Measurements from ENCODE around the gene TSPAN32.

The TSPAN32 gene

DNA sequence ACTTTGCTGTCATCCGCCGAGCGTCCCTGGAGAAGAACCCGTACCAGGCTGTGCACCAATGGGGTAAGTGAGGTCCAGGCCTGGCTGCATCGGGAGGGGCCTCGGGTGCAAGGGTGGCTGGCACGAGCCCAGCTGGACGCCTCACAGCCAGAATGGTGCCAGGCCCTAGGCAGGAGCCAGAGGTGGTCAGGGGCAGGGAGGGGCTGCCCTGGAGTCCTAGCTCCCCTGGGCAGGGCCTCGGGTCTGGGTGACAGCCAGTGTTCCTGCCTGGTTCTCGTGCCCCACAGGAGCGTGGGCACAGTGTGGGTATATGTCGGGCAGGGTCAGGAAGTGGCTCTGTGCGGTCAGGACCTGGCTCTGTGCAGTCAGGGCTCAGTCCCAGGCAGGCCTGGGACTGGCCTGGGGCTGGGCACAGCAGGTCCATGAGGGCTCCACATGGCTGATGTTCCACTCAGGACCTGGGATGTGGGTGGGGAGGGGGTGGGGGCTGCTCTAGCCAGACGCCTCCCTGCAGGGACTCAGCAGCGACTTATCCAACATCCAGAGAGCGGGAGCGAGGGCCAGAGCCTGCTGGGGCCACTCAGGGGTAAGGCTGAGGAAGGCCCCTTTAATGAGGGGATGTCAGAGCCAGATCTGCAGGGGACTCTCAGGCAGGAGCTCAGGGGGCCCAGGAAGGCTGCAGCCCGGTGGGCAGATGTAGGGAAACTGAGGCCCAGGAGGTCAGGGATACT lies 1.2 kb downstream of the TSPAN32 start:
- no peak for DNase-seq (ENCODE audit: low read depth in 3 of 3, low spot score in 1 of 3)

DNA sequence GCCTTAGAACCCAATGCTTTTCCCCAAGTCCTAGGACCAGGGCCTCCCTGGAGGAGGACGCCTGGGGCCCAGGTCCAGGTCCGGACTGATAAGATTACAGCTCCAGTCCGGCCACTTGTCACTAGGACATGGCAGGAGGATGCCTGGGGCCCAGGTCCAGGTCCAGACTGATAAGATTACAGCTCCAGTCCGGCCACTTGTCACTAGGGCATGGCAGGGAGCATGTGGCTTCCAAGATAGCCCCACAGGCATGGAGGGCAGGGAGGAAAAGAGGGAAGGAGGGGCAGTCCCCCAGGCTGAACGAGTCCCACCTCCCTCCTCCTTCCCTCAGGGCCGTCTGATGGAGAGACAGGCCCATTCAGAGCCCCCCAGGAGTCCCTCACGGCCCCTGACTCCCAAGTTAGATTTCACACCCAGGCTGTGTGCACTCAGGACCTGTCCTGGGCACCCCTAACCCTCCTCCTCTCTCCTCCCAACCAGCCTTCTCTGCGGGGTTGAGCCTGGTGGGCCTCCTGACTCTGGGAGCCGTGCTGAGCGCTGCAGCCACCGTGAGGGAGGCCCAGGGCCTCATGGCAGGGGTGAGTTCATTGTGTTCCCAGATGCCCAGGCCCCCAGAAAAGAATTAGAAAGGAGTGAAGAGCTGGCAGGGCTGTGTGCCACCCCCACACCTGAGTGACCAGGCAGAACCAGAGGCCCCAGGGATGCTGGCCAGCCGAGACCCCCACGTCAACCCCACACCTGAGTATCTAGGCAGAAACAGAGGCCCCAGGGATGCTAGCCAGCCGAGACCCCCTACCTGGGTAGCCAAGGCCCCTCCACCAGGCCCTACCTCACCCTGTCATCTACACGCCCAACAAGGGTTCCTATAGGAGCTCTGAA lies 2.1 kb downstream of the TSPAN32 start:
- DNase-seq (ENCODE audit: low read depth in 3 of 3, low spot score in 1 of 3): no peak

DNA sequence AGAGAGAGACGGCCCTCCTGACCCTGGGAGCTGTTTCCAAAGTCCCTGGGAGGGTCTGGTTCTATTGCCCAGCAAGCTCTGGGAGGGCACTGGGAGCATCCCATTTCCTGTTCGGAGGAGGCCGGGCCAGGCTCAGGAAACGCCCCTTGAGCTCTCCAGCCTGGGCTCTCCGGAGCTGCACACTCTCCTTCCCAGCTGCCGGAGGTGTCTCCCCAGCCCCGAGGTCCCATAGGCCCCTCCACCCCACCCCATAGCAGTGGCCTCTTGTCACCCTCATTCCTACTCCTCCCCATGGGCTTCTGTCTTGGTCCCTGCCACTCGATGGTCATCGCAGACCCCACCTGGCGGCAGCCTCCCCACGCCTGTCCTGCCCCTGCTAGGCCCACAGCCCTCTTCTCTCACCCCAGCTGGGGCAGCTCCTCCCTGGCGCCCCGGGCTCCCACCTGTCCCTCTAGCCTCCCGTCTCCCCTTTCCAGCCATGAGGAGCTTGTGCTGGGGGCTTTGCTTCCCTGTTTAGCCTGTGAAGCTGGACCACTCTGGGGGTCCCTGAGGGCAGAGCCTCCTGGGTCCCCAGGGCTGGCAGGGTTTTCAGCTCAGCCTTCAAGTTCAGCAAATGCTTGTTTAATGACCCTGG lies 2.8 kb downstream of the TSPAN32 start:
- no peak for DNase-seq (ENCODE audit: low read depth in 3 of 3, low spot score in 1 of 3)

DNA sequence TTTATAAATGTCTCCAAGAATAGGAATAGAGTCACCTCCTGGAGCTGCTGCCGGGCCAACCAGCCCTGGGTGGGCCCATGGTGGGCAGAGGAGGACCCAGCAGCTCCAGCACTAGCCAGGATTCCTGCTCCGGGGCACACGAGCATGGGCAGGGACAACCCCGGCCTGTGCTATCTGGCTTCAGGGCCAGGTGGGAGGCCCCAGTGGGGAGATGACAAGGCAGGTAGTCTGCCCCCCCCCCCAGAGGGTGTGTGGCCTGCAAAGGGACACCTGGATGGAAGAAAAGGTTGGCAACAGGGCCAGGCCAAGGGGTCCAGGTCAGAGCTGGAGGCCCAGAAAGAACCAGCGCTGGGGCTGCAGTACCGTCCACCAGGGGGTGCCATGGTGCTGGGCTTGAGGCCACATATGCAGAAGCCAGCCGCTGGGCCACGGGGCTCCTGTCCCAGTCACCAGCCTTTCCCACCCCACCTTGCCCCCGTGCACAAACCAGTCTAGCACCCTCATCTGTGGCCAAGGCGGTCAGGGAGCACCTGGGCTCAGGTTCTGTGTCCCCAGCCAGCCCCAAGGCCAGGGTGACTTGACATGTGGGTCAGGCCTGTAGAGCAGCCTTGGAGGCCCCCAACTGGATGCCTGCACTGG lies 3.4 kb downstream of the TSPAN32 start:
- DNase-seq (ENCODE audit: low read depth in 3 of 3, low spot score in 1 of 3): peak; percentile 57 to 78 (median 67)

DNA sequence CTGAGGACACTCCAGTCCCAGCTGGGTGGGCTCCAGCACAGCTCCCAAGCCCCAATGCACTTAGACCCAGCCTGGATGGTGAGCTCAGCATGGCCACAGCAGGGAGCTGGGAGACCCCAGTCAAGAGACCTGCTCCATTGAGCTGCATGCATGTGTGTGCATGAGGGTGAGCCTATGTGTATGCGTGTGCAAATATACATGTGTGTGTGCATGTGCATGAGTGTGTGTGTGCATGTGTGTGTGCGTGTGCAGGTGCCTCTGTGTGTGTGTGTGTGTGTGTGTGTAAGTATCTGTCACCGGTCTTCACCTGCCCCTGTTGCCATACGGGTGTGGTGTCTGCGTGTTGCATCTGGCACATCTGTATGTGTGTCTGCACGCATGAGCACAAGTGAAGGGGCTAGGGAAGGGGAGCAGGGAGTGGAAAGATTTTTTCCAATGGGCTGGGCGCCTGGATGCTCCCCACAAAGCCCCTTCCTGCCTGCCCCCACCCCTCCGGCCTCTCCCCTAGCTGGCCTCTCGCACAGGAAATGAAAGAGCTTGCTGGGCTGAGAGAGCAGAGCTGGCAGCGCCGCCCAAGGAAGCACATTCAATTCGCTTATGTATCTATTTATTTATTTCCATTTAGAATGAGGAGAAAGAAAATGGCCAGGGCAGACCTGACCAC lies 4.1 kb downstream of the TSPAN32 start:
- no peak for DNase-seq (ENCODE audit: low read depth in 3 of 3, low spot score in 1 of 3)

DNA sequence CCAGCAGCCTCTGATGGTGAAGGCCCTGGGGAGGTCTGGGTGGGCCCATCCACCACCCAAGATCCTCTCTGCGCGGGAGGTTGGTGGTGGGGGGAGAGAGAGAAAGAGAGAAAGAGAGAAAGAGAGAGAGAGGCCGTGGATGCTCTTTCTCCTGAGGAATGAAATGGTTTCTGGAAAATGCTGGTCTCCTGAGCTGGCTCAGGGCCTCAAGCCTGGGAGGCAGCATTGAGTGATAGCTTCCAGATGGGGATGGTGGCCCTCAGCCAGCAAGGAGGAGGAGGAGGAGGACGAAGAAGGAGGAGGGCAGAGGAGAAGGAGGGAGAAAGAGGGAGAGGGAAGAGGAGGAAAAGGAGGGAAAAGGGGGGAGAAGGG lies 4.6 kb downstream of the TSPAN32 start:
- no peak for DNase-seq (ENCODE audit: low read depth in 3 of 3, low spot score in 1 of 3)

DNA sequence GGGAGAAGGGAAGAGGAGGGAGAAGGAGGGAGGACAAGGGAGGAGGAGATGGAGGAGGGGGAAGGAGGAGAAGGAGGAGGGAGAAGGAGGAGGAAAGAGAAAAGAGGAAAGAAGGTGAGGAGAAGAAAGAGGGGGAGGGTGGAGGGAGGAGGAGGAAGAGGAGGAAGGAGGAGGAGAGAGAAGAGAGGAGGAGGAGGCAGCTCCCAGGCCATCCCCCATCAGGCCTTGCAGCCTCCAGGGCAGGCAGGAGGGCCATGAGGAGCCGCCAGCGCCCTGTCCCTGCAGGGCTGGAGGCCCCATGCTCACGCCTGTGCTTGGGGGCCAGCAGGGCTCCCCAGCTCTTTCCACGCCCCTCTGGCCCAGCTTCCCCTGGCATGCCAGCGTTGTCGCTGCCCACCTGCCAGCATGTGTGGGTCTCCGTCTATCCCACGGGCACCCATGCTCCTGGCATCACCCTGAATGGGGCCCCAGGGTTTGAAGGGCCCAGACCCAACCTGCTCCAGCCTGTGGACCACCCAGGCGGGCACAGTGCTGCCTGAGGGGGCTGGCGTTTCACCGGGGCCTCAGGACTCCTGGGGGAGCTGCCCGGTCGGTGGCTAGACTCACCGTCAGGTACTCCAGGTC lies 5.2 kb downstream of the TSPAN32 start:
- DNase-seq (ENCODE audit: low read depth in 3 of 3, low spot score in 1 of 3): no peak

DNA sequence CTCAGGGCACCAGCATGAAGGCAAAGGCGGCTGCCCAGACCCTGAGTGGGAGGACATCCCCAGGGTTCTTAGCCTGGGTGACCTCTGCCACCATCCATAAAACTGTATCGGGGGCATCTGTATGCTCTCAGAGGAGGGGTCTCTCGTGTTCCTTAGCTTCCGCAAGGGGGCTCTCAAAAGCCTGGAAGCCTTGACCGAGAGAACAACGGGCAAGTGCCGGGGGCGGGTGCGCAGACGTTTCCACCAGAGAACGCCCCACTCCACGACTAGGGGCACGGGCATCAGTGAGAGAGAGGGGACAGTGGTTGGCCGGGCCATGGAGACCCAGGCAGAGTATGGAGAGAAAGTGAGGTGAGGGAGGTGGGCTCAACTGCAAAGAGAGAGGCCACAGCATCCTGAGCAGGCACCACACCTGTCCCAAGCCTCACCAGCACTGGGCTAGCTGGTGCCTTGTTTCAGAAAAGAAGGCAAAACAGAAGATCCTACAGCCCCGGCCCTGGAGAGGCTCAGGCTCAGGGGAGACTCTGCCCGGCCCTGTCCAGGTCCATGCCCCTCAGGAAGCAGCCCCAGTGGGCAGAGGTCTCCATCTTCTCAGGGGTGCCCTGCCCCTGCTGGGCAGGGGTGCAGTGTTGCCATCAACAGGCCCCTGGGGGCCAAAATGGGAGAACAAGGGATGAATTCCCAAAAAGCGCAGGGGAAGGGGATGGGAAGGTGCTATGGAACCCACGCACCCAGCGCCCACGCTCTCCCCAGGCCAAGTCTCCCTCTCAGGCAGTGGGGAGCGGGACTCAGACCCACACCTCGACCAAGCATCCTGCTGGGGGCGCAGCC lies 5.9 kb downstream of the TSPAN32 start:
- DNase-seq (ENCODE audit: low read depth in 3 of 3, low spot score in 1 of 3): no peak

DNA sequence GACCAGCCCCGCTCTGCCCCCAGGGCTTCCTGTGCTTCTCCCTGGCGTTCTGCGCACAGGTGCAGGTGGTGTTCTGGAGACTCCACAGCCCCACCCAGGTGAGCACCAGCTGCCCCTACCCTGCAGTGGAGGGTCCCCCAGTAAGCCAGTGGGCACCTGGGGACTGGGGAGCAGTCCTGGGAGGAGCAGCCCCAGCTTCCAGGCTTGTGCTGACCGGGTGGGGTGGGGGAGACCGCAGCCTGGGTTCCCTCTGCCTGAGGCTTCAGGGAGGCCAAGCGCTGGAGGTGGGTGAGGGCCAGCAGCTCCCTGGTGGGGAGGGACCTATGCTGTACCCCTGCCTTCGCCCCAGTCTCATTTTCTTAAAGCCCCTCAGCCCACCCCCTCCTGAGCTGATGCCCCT lies 6.9 kb downstream of the TSPAN32 start:
- no peak for DNase-seq (ENCODE audit: low read depth in 3 of 3, low spot score in 1 of 3)

DNA sequence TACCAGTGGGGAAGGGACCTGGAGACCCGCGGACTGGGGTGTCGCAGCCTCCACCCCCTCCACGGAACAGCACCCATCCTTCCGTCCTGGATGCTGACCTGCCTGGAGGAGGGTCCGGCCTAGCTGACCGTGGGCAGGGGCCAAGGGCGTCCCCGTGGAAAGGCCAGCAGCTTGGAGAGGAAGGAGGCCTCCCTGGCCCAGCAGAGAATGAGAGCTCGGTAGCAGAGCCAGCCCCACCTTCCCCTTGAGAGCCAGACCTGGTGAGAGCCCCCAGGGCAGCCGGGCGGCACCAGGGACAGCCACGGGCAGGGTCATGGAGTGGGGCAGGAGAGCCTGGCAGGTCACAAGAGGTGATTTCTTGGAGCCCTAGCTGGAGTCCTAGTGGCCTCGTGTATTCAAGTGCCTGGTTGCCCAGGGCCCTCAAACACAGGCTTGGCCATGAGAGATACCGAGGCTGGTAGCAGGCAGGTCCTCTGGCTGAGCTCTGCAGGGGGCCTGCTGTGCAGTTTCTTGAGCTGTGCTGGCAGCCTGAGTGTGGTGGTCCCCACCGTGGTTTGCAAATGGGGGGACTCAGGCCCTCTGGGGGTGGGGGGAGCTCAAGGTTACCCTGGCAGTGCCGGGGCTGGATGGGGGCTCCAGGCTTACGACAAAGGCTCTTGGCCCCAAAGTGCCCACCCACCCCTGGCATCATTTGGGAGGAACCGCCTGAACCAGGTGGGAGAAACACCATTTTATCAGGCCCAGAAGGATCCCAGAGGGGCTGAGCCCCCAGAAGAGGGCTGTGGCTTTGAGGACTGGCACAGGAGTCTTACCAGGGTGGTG lies 7.6 kb downstream of the TSPAN32 start:
- no peak for DNase-seq (ENCODE audit: low read depth in 3 of 3, low spot score in 1 of 3)

DNA sequence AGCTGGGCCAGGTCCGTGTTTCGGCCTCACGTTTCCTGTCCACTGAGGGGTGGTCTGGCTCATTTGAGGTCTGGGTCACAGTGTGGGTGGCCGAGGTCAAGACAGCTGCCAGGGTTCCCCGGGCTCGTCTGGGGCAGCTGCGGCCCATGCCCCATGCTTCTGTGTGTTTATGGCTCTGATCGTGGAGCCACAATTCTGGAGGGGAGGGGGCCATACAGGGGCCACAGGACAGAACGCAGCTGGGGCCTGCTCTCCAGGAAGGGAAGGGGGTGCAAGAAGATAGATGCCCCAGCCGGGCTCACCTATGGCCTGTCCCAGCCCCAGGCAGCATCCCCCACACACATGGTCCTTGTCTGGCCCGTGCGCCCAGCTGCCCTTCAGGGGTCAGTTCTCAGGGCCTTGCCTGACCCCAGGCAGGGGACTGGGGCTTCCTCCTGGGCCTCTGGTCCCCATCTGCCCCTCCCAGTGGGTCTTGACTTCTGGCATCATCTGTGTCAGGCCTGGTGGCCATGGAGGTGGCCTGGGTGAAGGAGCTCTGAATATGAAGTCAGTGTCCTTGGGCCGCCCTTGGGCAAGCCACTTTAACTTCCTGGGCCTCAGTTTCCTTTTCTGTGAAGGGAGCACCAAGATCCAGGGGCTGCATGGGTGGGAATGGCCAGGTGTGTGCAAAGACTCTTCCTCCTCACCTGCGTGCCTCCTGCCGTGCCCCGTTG lies 8.4 kb downstream of the TSPAN32 start:
- no peak for DNase-seq (ENCODE audit: low read depth in 3 of 3, low spot score in 1 of 3)

DNA sequence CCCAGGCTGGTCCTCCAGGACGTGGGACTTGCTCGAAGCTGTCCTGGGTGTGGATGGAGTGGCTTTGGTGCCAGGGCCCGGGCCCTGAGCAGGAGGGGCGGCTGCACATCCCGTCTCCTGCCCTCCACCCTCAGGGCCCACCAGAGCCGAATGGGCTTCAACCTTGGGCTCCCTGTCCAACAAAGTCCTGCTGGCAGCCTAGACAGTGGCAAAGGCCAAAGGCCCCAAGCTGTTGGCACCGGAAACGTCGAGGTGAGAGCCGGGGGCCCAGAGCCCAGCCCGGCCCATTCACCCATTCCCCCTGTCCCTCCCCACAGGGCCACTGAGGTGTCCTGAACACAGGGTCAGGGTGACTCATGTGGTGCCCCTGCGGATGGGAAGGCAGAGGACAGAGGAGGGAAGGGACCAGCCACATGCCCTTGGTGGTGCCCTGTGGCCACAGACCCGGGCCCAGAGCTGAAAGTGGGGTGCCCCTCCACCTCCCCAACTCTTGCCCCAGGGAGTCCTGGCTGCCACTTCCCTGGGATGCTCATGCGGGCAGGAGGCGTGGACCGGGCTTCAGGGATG lies 9.1 kb downstream of the TSPAN32 start:
- DNase-seq (ENCODE audit: low read depth in 3 of 3, low spot score in 1 of 3): no peak

DNA sequence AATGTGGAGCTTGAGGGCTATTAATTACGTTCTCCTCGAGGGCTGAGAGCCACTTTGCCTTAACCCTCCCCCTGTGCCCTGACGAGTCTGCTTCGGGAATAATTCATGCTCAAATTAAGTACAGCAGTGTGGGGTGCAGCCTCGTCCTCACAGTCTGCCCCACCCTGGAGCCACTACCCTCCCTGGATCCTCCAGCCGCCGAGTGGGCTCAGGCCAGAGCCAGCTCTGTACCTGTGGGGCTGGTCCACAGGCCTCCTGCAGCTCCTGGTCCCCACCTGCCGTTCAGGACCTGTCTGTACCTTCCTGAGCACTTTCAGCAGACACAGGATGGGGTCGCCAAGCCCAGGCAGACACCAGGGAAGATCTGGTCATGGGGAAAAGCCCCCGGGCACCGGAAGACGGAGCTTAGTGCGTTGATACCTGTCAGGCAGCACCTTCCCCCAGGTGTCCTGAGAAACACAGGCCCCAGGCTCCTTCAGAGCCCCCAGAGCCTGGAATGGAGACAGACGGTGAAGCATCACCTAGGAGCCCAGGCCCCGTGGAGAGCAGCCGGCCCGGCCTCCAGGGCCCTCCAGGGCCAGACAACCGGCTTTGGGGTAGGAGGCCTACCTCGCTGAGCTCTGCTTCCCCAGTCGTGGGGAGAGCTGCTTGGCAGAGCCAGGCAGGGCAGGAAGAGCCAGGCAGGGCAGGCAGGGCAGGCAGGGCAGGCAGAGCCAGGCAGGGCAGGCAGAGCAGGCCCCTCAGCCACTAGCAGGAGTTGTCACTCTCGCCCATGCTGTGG lies 9.7 kb downstream of the TSPAN32 start:
- no peak for DNase-seq (ENCODE audit: low read depth in 3 of 3, low spot score in 1 of 3)

DNA sequence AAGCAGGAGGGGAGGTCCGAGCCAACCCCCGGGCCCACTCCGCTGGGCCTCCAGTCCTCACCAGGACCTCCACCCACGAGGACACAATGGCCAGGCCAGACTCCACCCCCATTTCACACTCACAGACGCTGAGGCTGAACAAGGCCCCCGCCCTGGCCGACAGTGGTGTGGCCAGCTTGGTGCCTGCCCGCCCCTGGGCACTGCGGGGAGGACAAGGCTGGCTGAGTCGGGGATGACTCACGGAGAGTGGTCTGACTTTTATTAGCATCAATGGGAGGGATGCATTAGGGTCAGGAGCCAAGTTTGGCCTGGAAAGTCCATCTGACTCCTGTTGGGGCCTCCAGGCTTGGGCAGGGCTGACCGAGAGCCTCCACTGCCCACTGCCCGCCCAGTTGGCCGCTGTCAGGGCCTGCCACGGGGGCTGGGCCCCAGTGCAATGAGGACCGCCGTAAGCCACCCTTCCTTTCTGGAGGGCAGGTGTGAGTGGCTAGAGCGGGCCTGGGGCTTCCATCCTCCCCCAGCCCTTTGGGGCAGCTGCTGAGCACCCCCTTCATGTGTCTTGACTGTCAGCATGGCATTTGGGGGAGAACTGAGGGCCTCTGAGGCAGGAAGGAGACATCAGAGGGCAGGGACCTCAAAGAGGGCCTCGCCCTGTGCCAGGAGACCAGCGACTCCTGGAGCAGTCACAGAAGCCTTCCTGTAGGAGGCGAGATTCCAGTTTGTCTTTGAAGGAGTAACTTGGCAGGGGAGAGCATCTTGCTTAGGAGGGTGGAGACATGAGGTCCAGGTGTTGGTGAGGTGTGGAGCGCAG lies 10.6 kb downstream of the TSPAN32 start:
- no peak for DNase-seq (ENCODE audit: low read depth in 3 of 3, low spot score in 1 of 3)

DNA sequence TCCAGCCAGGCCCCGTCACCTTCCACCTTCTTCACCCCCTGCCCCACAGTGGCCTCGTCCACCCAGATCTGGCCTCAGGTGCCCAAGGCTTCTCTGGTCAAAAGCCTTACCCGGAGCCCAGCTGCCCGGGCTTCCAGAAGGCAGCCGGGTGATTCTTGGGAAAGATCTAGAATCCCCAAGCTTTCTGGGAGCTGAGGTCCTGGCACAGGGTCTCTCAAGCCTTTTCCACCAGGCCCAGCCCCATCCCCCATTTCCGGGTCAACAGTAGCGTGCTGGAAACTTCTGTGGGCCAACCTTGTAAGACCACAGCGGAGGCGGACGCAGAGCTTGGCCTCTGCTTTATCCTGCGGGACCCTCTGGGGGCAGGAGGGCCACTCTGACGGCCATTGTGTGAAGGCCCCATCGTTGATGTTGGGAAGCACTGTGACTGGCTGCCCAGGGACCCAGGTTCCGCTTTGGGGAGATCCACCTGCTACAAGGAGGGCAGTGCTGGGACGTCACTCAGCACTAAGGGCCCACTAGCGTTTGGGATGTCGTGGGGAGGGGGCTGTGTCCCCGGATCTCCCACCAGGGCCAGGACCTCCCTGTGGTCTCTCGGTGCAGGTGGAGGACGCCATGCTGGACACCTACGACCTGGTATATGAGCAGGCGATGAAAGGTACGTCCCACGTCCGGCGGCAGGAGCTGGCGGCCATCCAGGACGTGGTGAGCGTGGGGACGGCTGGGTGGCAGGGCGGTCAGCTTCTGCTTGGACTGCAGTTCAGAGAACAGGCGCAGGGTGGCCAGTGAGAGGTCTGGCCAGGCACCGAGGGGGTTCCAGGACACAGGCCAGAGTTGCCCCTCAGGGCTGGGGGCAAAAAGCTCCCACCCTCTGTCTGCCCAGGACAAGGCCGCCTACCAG lies 11.5 kb downstream of the TSPAN32 start:
- DNase-seq (ENCODE audit: low read depth in 3 of 3, low spot score in 1 of 3): no peak

All from stimulated activated CD4-positive, alpha-beta T cell treated with anti-CD3 and anti-CD28 coated beads, TNF-alpha, amount 100 ng/mL, for 1 hour (primary cell).